HL-60 (cell line): ENCODE measurements around the gene LGI1.

Experiments
- DNase-seq, 2 experiments: peaks; one replicate each; pipeline ENCODE4 v3.0.0-alpha.2; 2010 to 2020; ENCODE audit warnings: low read depth in 1 of 2, low spot score in 1 of 2
- H3K27ac ChIP-seq: fragments of 250-450 bp; sonication (Bioruptor Pico); replicated peaks from 2 replicates; pipeline ENCODE4 v1.5.1; 2020; ENCODE audit warnings: mild to moderate bottlenecking, moderate library complexity
- H3K27me3 ChIP-seq: fragments of 250-450 bp; sonication (Bioruptor Pico); 2 replicates; pipeline ENCODE4 v1.5.1; 2021; ENCODE audit warnings: mild to moderate bottlenecking, moderate library complexity; ENCODE audit not compliant: insufficient read depth, poor library complexity, severe bottlenecking
- H3K4me3 ChIP-seq: replicated peaks from 2 replicates; pipeline ENCODE4 v1.5.1; 2011; ENCODE audit warnings: mild to moderate bottlenecking, control low read depth, low read length; ENCODE audit not compliant: insufficient read depth
- CTCF ChIP-seq: IDR thresholded peaks from one replicate; pipeline ENCODE4 v1.5.1; 2011; ENCODE audit warnings: low read length, control low read depth, inconsistent platforms; ENCODE audit not compliant: insufficient read depth
- GABPA ChIP-seq: IDR thresholded peaks from 2 replicates; pipeline ENCODE4 v1.6.1; 2012; ENCODE audit warnings: low read depth
- POLR2AphosphoS5 ChIP-seq: IDR thresholded peaks from 2 replicates; pipeline ENCODE4 v1.6.1; 2012; ENCODE audit warnings: low read depth
- SPI1 ChIP-seq: IDR thresholded peaks from 2 replicates; pipeline ENCODE4 v1.6.1; 2012; ENCODE audit warnings: low read depth, mild to moderate bottlenecking, borderline replicate concordance
- TF ChIP-seq, protein P1 (sequence below): IDR thresholded peaks from 2 replicates; pipeline ENCODE4 v1.6.1; 2012; ENCODE audit warnings: low read depth; ENCODE audit not compliant: insufficient replicate concordance

Gene LGI1

GRCh38 chr10:93712593-93712992, 45.1 kb upstream of the LGI1 start:
- Histone ChIP-seq H3K27me3 (no peaks in the 10 kb centered on the region), H3K27ac (no peak overlapping the region), H3K4me3 (no peak overlapping the region)
- DNase-seq, result no peak
- TF ChIP-seq GABPA, result no peak
- no peak for TF ChIP-seq POLR2AphosphoS5
- no peak for TF ChIP-seq CTCF
- TF ChIP-seq, protein P1, sequence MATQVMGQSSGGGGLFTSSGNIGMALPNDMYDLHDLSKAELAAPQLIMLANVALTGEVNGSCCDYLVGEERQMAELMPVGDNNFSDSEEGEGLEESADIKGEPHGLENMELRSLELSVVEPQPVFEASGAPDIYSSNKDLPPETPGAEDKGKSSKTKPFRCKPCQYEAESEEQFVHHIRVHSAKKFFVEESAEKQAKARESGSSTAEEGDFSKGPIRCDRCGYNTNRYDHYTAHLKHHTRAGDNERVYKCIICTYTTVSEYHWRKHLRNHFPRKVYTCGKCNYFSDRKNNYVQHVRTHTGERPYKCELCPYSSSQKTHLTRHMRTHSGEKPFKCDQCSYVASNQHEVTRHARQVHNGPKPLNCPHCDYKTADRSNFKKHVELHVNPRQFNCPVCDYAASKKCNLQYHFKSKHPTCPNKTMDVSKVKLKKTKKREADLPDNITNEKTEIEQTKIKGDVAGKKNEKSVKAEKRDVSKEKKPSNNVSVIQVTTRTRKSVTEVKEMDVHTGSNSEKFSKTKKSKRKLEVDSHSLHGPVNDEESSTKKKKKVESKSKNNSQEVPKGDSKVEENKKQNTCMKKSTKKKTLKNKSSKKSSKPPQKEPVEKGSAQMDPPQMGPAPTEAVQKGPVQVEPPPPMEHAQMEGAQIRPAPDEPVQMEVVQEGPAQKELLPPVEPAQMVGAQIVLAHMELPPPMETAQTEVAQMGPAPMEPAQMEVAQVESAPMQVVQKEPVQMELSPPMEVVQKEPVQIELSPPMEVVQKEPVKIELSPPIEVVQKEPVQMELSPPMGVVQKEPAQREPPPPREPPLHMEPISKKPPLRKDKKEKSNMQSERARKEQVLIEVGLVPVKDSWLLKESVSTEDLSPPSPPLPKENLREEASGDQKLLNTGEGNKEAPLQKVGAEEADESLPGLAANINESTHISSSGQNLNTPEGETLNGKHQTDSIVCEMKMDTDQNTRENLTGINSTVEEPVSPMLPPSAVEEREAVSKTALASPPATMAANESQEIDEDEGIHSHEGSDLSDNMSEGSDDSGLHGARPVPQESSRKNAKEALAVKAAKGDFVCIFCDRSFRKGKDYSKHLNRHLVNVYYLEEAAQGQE, result no peak
- TF ChIP-seq SPI1, result no peak

DNA sequence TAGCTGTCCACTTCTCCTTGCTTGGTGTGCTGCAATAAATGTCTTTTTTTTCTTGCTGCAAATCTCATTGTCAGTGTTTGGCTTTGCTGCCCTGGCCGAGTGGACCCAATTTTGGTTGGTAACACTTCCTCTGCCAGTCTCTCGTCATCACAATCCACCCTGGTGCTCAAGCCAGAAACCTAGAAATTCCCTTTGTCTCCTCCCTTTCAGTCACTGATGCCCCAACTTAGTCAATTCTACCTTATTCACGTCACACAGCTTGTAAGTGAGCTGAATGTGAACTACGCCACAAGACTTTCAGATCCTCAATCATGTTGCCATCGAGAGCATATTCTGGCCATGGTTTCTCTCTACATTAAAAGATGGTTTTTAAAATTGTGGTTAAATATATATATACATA, 42.4 kb upstream of the LGI1 start:
- TF ChIP-seq POLR2AphosphoS5, result no peak
- TF ChIP-seq SPI1, result no peak
- TF ChIP-seq, protein P1, result no peak
- no peak for TF ChIP-seq CTCF
- no peak for TF ChIP-seq GABPA
- DNase-seq, result no peak
- Histone ChIP-seq H3K27ac (no peak overlapping the region), H3K4me3 (no peak overlapping the region), H3K27me3 (no peaks in the 10 kb centered on the region)

DNA sequence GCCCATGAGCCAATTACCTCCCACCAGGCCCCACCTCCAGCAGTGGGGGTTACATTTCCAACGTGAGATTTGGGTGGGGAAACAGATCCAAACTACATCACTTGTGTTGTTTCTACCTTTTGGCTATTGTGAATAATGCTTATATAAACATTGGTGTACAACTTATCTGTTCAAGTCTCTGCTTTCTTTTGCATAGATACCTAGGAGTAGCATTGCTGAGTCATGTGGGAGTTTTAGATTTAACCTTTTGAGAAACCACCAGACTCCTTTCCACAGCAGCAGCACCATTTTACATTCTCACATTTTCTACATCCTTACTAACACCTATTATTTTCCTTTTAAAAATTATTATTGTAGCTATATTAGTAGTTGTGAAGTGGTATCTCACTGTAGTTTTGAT, 41.0 kb upstream of the LGI1 start:
- DNase-seq, result no peak
- H3K27ac ChIP-seq, result no peak overlapping the region
- no peaks in the 10 kb centered on the region for H3K27me3 ChIP-seq
- no peak overlapping the region for H3K4me3 ChIP-seq
- TF ChIP-seq GABPA, result no peak
- TF ChIP-seq POLR2AphosphoS5, result no peak
- TF ChIP-seq SPI1, result no peak
- TF ChIP-seq, protein P1, result no peak
- no peak for TF ChIP-seq CTCF
